Activated CD8-positive, alpha-beta T cell treated with anti-CD3 and anti-CD28 coated beads for 36 hours (primary cell): Measurements from ENCODE around the gene IL32. TPM values are rescaled to one million over a fixed set of nuclear protein-coding genes. Genes with fewer than 3 reads are reported as not detected.

ENCODE experiments used
- ATAC-seq: fragments of 200-7000 bp; cut with Tn5 transposase; one replicate; pipeline ENCODE4 v1.10.0; 2021; ENCODE audit warnings: mild to moderate bottlenecking, moderate library complexity
- CTCF ChIA-PET: fragments of 350-600 bp; sonication (Branson Sonifier 250); formaldehyde crosslinking; loops from one replicate; lab custom pipeline; 2021; ENCODE audit warnings: antibody characterized with exemption; lab: Charles Lee
- POLR2A ChIA-PET: fragments of 350-600 bp; sonication (Branson Sonifier 250); formaldehyde crosslinking; loops from one replicate; lab custom pipeline; 2021; ENCODE audit warnings: antibody characterized with exemption; lab: Charles Lee
- DNase-seq: peaks from one replicate; pipeline ENCODE4 v3.0.0-alpha.2; 2020
- H3K27ac Mint-ChIP-seq: one replicate; pipeline ENCODE4 v1.8.0; 2021; ENCODE audit warnings: mild to moderate bottlenecking, mixed read lengths
- H3K27me3 Mint-ChIP-seq: one replicate; pipeline ENCODE4 v1.8.0; 2021; ENCODE audit warnings: mixed read lengths
- H3K36me3 Mint-ChIP-seq: one replicate; pipeline ENCODE4 v1.8.0; 2021; ENCODE audit warnings: low read depth, mixed read lengths
- H3K4me1 Mint-ChIP-seq: one replicate; pipeline ENCODE4 v1.8.0; 2021; ENCODE audit warnings: low read depth, mixed read lengths
- H3K4me3 Mint-ChIP-seq: one replicate; pipeline ENCODE4 v1.8.0; 2021; ENCODE audit warnings: mild to moderate bottlenecking, moderate library complexity, mixed read lengths
- H3K9me3 Mint-ChIP-seq: one replicate; pipeline ENCODE4 v1.8.0; 2021; ENCODE audit warnings: mixed read lengths
- intact Hi-C: fragments of 100-400 bp; cut with micrococcal nuclease; formaldehyde crosslinking; loops from one replicate; pipeline ENCODE4 v1.10.0; 2022
- total RNA-seq, 2 experiments: library from RNA; stranded (reverse); gene quantifications; one replicate each; pipeline ENCODE4 v1.2.3, GENCODE V29; 2021
- TF ChIP-seq, protein P1 (sequence below): fragments of 200-600 bp; IDR thresholded peaks from one replicate; pipeline ENCODE4 v1.8.0; 2022; ENCODE audit warnings: antibody characterized with exemption, mild to moderate bottlenecking

Gene IL32
- total RNA-seq, 2 experiments from 2014 or later = 971 to 974 TPM

DNA sequence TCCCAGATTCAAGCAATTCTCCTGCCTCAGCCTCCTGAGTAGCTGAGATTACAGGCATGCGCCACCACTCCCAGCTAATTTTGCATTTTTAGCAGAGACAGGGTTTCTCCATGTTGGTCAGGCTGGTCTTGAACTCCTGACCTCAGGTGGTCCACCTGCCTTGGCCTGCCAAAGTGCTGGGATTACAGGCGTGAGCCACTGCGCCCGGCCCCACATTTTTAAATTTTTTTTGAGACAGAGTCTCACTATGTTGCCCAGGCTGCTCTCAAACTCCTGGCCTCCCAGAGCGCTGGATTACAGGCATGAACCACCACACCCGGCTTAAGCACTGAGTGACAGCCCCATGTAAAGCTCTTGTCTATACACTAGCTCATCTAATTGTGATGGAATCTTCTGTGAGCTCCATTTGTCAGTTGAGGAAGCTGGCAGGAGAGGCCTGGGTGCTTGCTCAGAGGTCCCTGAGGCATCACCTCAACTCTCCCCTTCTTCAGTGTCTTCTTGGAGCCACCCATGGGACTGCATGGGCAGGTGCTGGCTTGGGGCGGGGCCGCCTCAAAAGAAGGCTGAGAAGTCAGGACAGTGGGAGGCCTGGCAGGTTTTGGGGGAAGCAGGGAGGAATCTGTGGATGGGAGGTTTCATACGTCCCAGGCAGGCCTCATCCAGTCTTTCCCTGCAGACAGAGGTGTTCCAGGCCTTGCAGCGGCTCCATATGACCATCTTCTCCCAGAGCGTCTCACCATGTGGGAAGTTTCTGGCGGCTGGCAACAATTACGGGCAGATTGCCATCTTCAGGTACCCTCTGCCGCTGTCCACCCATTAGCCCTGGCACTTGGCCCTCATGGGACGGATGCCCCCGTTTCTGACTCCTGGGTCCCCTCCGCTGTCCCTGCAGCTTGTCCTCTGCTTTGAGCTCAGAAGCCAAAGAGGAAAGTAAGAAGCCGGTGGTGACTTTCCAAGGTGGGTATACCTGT is 40.1 kb upstream of the IL32 start:
- H3K27me3 Mint-ChIP-seq = peaks cover 16% of the 10 kb centered on the region
- ATAC-seq (no peak), DNase-seq (no peak)
- TF ChIP-seq, protein P1, sequence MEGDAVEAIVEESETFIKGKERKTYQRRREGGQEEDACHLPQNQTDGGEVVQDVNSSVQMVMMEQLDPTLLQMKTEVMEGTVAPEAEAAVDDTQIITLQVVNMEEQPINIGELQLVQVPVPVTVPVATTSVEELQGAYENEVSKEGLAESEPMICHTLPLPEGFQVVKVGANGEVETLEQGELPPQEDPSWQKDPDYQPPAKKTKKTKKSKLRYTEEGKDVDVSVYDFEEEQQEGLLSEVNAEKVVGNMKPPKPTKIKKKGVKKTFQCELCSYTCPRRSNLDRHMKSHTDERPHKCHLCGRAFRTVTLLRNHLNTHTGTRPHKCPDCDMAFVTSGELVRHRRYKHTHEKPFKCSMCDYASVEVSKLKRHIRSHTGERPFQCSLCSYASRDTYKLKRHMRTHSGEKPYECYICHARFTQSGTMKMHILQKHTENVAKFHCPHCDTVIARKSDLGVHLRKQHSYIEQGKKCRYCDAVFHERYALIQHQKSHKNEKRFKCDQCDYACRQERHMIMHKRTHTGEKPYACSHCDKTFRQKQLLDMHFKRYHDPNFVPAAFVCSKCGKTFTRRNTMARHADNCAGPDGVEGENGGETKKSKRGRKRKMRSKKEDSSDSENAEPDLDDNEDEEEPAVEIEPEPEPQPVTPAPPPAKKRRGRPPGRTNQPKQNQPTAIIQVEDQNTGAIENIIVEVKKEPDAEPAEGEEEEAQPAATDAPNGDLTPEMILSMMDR = no peak
- CTCF ChIA-PET = interaction anchor here (1.4 to 10.5 kb wide), 5 partner anchors 6 to 104 kb away, joined by 3 to 135 read pairs (median 11); no protein-coding TSS in a partner anchor
- H3K27ac Mint-ChIP-seq = no peak overlapping the region
- H3K4me3 Mint-ChIP-seq = peak overlapping the region; percentile 77
- peaks cover 56% of the 10 kb centered on the region for H3K4me1 Mint-ChIP-seq
- H3K36me3 Mint-ChIP-seq = peaks cover 14% of the 10 kb centered on the region
- POLR2A ChIA-PET = interaction anchor here (1.4 kb wide), 1 partner anchor 26 kb away, joined by 3 read pairs; no protein-coding TSS in a partner anchor
- intact Hi-C loops = no loop called here
- no peaks in the 10 kb centered on the region for H3K9me3 Mint-ChIP-seq

DNA sequence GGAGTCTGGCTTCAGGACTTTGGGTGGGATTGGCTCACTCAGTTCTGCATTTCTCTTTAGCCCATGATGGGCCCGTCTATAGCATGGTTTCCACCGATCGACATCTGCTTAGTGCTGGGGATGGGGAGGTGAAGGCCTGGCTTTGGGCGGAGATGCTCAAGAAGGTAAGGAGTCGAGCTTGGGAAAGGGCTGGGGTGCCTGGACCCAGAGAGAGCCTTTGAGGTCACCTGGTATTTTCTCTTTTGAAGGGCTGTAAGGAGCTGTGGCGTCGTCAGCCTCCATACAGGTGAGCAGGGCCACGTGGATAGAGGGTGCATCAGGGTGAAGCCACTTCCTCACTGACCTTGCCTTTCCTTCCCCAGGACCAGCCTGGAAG is 39.4 kb upstream of the IL32 start:
- H3K9me3 Mint-ChIP-seq = no peaks in the 10 kb centered on the region
- intact Hi-C loops = no loop called here
- TF ChIP-seq, protein P1 = no peak
- DNase-seq = no peak
- no peak overlapping the region for H3K27ac Mint-ChIP-seq
- H3K4me3 Mint-ChIP-seq = no peak overlapping the region
- peaks cover 53% of the 10 kb centered on the region for H3K4me1 Mint-ChIP-seq
- ATAC-seq = no peak
- POLR2A ChIA-PET = interaction anchor here (0.6 kb wide), 1 partner anchor 163 kb away, joined by 3 read pairs; no protein-coding TSS in a partner anchor
- H3K27me3 Mint-ChIP-seq = peaks cover 20% of the 10 kb centered on the region
- CTCF ChIA-PET = interaction anchor here (1.4 to 10.5 kb wide), 4 partner anchors 5 to 43 kb away, joined by 3 to 135 read pairs (median 110); partner anchors contain the start of genes CLDN6, HCFC1R1, THOC6 and TNFRSF12A
- peaks cover 14% of the 10 kb centered on the region for H3K36me3 Mint-ChIP-seq

DNA sequence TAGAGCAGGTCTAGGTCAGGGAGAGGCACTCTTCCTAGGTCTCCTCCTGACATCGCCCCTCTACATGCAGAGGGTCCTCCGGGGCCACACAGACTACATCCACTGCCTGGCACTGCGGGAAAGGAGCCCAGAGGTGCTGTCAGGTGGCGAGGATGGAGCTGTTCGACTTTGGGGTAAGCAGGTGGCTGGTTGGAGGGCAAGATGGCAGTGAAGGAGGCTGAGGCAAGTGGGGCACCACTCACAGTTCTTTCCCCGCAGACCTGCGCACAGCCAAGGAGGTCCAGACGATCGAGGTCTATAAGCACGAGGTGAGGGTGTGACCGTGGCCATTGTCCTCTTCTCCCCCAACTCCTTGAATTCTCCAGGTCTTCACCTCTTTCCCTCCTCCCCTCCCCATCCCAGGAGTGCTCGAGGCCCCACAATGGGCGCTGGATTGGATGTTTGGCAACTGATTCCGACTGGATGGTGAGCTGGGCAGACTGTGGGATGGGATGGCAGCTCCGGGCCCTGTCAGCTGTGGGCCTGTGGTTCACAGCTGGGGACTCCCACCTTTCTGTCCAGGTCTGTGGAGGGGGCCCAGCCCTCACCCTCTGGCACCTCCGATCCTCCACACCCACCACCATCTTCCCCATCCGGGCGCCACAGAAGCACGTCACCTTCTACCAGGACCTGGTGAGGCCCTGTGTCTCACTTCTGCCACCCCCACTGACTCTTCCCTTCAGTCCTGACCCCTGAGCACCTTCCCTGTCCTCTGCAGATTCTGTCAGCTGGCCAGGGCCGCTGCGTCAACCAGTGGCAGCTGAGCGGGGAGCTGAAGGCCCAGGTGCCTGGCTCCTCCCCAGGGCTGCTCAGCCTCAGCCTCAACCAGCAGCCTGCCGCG is 38.6 kb upstream of the IL32 start:
- intact Hi-C loops = no loop called here
- Mint-ChIP-seq H3K27me3 (peaks cover 24% of the 10 kb centered on the region), H3K27ac (no peak overlapping the region), H3K4me1 (peaks cover 45% of the 10 kb centered on the region), H3K4me3 (no peak overlapping the region), H3K9me3 (no peaks in the 10 kb centered on the region), H3K36me3 (peaks cover 14% of the 10 kb centered on the region)
- ATAC-seq = no peak
- CTCF ChIA-PET = interaction anchor here (0.8 to 10.2 kb wide), 19 partner anchors 6 to 142 kb away, joined by 4 to 135 read pairs (median 8); partner anchors contain the start of genes CLDN6, HCFC1R1, THOC6 and TNFRSF12A
- DNase-seq = no peak
- TF ChIP-seq, protein P1 = no peak
- POLR2A ChIA-PET = interaction anchor here (0.6 to 1.8 kb wide), 6 partner anchors 11 to 162 kb away, joined by 3 to 6 read pairs (median 4); partner anchors contain the start of genes KREMEN2 and PAQR4

DNA sequence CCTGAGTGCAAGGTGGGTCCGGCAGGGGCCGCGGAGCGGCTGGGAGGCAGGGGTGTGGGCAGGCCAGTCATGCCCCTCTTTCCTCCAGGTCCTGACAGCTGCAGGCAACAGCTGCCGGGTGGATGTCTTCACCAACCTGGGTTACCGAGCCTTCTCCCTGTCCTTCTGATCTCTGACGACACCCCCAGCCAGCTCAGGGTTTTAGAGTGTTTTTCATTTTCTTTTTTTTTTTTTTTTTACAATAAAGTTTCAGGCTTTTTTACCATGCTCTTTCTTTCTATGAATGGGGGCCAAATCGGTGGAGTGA is 38.0 kb upstream of the IL32 start:
- Mint-ChIP-seq H3K9me3 (no peaks in the 10 kb centered on the region), H3K4me3 (no peak overlapping the region), H3K4me1 (peaks cover 40% of the 10 kb centered on the region), H3K27ac (no peak overlapping the region), H3K27me3 (peaks cover 26% of the 10 kb centered on the region), H3K36me3 (peaks cover 14% of the 10 kb centered on the region)
- POLR2A ChIA-PET = interaction anchor here (0.8 to 1.8 kb wide), 7 partner anchors 11 to 102 kb away, joined by 3 to 6 read pairs (median 4); partner anchors contain the start of genes KREMEN2 and PAQR4
- TF ChIP-seq, protein P1 = no peak
- DNase-seq (no peak), ATAC-seq (no peak)
- intact Hi-C loops = no loop called here
- CTCF ChIA-PET = interaction anchor here (0.8 to 10.2 kb wide), 29 partner anchors 6 to 143 kb away, joined by 3 to 135 read pairs (median 8); partner anchors contain the start of genes CLDN6, HCFC1R1, THOC6 and TNFRSF12A
